Karpas-422 (cell line): ENCODE results near the gene METTL18. TPM values are rescaled to one million over a fixed set of nuclear protein-coding genes. Genes with fewer than 3 reads are reported as not detected.

Experiments
- DNase-seq: peaks from one replicate; pipeline ENCODE4 v3.0.0-alpha.2; 2015
- H2AFZ ChIP-seq: fragments of 200-600 bp; sonication (generic); 2 replicates; pipeline ENCODE4 v1.6.1; 2014; ENCODE audit warnings: antibody characterized with exemption, low read length, mixed read lengths
- H3K27ac ChIP-seq: fragments of 200-600 bp; sonication (generic); 2 replicates; pipeline ENCODE4 v1.5.1; 2014; ENCODE audit warnings: mild to moderate bottlenecking, low read length, moderate library complexity
- H3K27me3 ChIP-seq: fragments of 200-600 bp; sonication (generic); 2 replicates; pipeline ENCODE4 v1.6.1; 2014; ENCODE audit warnings: low read length, mixed read lengths
- H3K36me3 ChIP-seq: fragments of 200-600 bp; sonication (generic); 2 replicates; pipeline ENCODE4 v1.6.1; 2014; ENCODE audit warnings: low read length, mixed read lengths; ENCODE audit not compliant: insufficient read depth
- H3K4me1 ChIP-seq: fragments of 200-600 bp; sonication (generic); 2 replicates; pipeline ENCODE4 v1.6.1; 2014; ENCODE audit warnings: mild to moderate bottlenecking, low read length, mixed read lengths
- H3K4me2 ChIP-seq: fragments of 200-600 bp; sonication (generic); 2 replicates; pipeline ENCODE4 v1.6.1; 2014; ENCODE audit warnings: low read length, low read depth, mild to moderate bottlenecking; ENCODE audit not compliant: poor library complexity, severe bottlenecking
- H3K4me3 ChIP-seq: fragments of 200-600 bp; sonication (generic); 2 replicates; pipeline ENCODE4 v1.5.1; 2014; ENCODE audit warnings: mild to moderate bottlenecking, antibody characterized with exemption, low read length, mixed read lengths
- H3K79me2 ChIP-seq: fragments of 200-600 bp; sonication (generic); 2 replicates; pipeline ENCODE4 v1.6.1; 2014; ENCODE audit warnings: mild to moderate bottlenecking, low read length, mixed read lengths
- H3K9ac ChIP-seq: fragments of 200-600 bp; sonication (generic); 2 replicates; pipeline ENCODE4 v1.6.0; 2014; ENCODE audit warnings: low read length
- H3K9me2 ChIP-seq: fragments of 200-600 bp; sonication (generic), shearing (Covaris generic); replicated peaks from 2 replicates; pipeline ENCODE4 v1.6.0; 2014; ENCODE audit warnings: mild to moderate bottlenecking, low read length, moderate library complexity; ENCODE audit not compliant: insufficient read depth
- H3K9me3 ChIP-seq: fragments of 300-700, 200-600 bp; sonication (generic); 2 replicates; pipeline ENCODE4 v1.6.1; 2014; ENCODE audit warnings: low read length, mixed read lengths
- H4K20me1 ChIP-seq: fragments of 200-600 bp; sonication (generic); 2 replicates; pipeline ENCODE4 v1.6.1; 2014; ENCODE audit warnings: mild to moderate bottlenecking, antibody characterized with exemption, low read length, low read depth; ENCODE audit not compliant: insufficient read depth
- total RNA-seq: library from RNA; depleted of rRNA; stranded (reverse); fragments of >200 nt; shearing (Covaris generic); gene quantifications from 2 replicates; pipeline ENCODE4 v1.2.3, GENCODE V29; 2014; ENCODE audit warnings: low replicate concordance

METTL18 gene
- total RNA-seq, 1 experiment from 2014 or later: 10.4 TPM

DNA sequence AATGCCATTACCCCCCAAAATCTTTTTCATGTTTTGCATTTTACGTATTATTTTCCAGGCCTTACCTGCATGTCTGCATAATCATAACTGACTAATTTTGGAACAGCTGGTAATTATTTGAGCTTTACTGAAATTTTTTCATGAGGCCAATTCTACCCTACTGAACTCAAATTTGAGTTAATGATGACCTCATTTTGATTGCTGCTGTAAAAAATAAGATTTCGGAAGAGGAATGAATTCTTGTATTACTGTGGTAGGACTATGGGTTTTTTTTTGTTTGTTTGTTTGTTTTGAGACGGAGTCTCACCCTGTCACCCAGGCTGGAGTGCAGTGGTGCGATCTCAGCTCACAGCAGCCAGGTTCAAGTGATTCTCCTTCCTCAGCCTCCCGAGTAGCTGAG is 2.6 kb upstream of the METTL18 start:
- no peaks in the 10 kb centered on the region for H4K20me1 ChIP-seq
- no peak overlapping the region for H3K27ac ChIP-seq
- DNase-seq: no peak
- H3K4me1 ChIP-seq: peaks cover 38% of the 10 kb centered on the region
- peaks cover 84% of the 10 kb centered on the region for H3K79me2 ChIP-seq
- H3K36me3 ChIP-seq: peaks cover 20% of the 10 kb centered on the region
- H2AFZ ChIP-seq: no peak overlapping the region
- no peaks in the 10 kb centered on the region for H3K9me3 ChIP-seq
- no peaks in the 10 kb centered on the region for H3K27me3 ChIP-seq
- H3K9ac ChIP-seq: no peak overlapping the region
- no peak overlapping the region for H3K4me3 ChIP-seq
- H3K4me2 ChIP-seq: no peak overlapping the region
- no peaks in the 10 kb centered on the region for H3K9me2 ChIP-seq

DNA sequence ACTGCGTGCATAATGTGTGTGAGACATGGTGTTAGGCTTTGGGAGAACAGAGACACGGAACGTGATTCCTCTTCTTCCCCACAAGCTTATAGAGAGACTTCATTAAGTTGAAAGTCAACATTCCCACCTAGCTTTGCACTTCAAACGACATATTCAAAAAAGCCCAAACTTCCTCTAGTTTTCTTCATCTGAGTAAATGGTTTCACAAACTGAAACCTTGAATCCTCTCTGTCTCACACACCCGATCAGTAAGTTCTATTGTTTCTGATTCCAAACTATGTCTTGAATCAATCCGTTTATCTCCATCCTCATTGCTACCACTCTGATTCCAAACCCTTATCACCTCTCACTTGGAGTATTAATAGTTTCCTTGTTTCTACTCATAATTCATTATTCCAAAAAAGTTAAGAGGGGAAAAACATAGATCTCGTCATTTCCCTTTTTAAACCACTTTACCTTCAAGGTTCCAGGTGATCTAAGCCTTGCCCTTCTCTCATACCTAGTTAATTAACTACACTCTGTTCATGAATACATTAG is 1.6 kb upstream of the METTL18 start:
- Histone ChIP-seq H3K27me3 (no peaks in the 10 kb centered on the region), H3K4me1 (peaks cover 35% of the 10 kb centered on the region), H3K4me3 (peak overlapping the region; percentile 82), H2AFZ (no peak overlapping the region), H3K36me3 (peaks cover 21% of the 10 kb centered on the region), H3K9me3 (no peaks in the 10 kb centered on the region), H3K4me2 (peak overlapping the region; percentile 90), H3K9ac (peak overlapping the region; percentile 79), H4K20me1 (no peaks in the 10 kb centered on the region), H3K27ac (no peak overlapping the region), H3K9me2 (no peaks in the 10 kb centered on the region), H3K79me2 (peaks cover 78% of the 10 kb centered on the region)
- peak; percentile 46 for DNase-seq

DNA sequence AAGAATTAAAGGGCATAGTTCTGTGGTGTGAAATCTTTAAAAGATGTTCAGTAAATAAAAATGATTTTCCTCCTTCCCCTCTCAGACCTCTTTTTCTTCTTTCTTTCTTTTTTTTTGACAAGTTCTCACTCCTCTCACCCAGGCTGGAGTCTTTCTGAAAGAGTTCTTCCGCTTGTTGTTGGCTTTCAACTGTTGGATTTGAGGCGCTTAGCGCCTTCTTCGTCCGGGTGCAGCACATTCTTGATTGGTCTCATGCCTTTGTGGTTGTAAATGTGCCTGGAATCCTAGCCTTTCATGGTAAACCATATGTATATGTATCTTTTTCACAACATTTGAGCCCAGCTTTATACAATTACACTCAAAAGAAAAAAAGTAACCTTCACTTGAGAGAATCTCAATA is 980 bp upstream of the METTL18 start:
- H3K27ac ChIP-seq: peak overlapping the region; percentile 15; the same call in 1 of the 2 replicates
- H3K9me3 ChIP-seq: no peaks in the 10 kb centered on the region
- peaks cover 73% of the 10 kb centered on the region for H3K79me2 ChIP-seq
- peak; percentile 72 for DNase-seq
- H3K9me2 ChIP-seq: no peaks in the 10 kb centered on the region
- peak overlapping the region; percentile 82 for H3K4me3 ChIP-seq
- no peaks in the 10 kb centered on the region for H3K27me3 ChIP-seq
- H3K36me3 ChIP-seq: peaks cover 21% of the 10 kb centered on the region
- no peaks in the 10 kb centered on the region for H4K20me1 ChIP-seq
- peak overlapping the region; percentile 90 for H3K4me2 ChIP-seq
- H2AFZ ChIP-seq: no peak overlapping the region
- peaks cover 35% of the 10 kb centered on the region for H3K4me1 ChIP-seq
- H3K9ac ChIP-seq: peak overlapping the region; percentile 79

DNA sequence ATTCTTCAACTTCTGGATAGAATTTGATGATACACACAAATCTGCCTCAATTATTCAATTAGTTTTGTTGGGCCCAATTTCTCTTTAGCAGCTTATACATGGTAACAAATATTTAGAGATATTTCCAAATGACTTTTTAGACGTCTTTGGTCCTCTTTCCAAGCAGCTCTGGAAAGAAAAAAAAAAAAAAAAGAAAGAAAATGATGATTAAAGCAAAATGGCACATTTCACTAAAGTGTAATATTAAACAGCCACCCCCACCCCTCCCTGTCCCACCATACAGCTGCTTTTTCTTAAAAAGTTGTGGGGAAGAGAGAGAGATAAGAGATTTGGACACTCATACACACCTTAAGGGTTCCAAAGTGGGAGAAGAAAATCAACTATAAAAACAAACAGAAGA is 977 bp downstream of the METTL18 start:
- Histone ChIP-seq H3K4me3 (peak overlapping the region; percentile 82), H3K36me3 (peaks cover 17% of the 10 kb centered on the region), H3K9me2 (no peaks in the 10 kb centered on the region), H4K20me1 (no peaks in the 10 kb centered on the region), H3K9me3 (no peaks in the 10 kb centered on the region), H3K79me2 (peaks cover 54% of the 10 kb centered on the region), H3K27me3 (no peaks in the 10 kb centered on the region), H3K4me1 (peaks cover 30% of the 10 kb centered on the region), H3K27ac (no peak overlapping the region), H2AFZ (peak overlapping the region; percentile 83; the same call in 1 of the 2 replicates), H3K9ac (peak overlapping the region; percentile 79), H3K4me2 (peak overlapping the region; percentile 90)
- DNase-seq: no peak

DNA sequence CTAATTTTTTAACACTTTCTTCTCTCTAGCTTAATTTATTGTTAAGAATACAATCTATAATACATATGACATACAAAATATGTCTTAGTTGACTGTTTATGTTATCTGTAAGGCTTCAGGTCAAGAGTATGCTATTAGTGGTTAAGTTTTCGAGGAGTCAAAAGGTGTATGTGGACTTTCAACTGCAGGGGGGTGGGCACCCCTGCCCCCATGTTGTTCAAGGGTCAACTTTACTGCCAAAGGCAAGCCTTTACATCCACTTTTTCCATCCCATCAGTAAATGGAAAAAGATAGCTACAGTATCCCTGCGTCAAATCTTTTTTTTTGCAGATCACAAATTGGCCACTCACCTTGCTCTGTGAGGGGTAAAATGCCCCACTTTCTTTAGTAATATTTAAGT is 6.3 kb downstream of the METTL18 start:
- no peaks in the 10 kb centered on the region for H3K9me2 ChIP-seq
- H3K79me2 ChIP-seq: peaks cover 6% of the 10 kb centered on the region
- no peak for DNase-seq
- no peak overlapping the region for H3K9ac ChIP-seq
- no peak overlapping the region for H2AFZ ChIP-seq
- H3K9me3 ChIP-seq: no peaks in the 10 kb centered on the region
- no peak overlapping the region for H3K27ac ChIP-seq
- H4K20me1 ChIP-seq: no peaks in the 10 kb centered on the region
- no peaks in the 10 kb centered on the region for H3K27me3 ChIP-seq
- H3K4me3 ChIP-seq: no peak overlapping the region
- H3K4me2 ChIP-seq: no peak overlapping the region
- H3K36me3 ChIP-seq: peaks cover 12% of the 10 kb centered on the region
- peaks cover 10% of the 10 kb centered on the region for H3K4me1 ChIP-seq

DNA sequence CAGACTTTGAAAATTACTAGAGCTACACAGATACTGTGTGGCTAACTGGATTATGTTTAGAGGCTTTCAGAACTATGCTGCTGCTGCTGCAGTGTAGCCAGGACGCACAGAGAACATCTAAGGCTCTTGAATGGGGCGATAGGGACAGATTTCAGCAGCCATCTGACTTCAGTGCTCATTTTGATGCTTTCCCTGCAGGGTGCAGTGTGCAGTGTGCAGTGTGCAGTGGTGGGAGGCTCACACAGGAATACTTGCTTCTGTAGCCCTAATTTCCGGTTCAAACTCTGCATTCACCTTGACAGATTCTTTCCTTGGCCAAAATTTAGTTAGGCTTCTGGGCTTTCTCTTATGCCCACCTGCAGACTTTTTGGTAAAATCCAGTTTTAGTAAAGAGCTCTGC is 7.7 kb downstream of the METTL18 start:
- Histone ChIP-seq H3K9me2 (no peaks in the 10 kb centered on the region), H4K20me1 (no peaks in the 10 kb centered on the region), H3K9ac (no peak overlapping the region), H3K36me3 (no peaks in the 10 kb centered on the region; the same call in 1 of the 2 replicates), H3K4me1 (no peaks in the 10 kb centered on the region), H3K4me3 (no peak overlapping the region), H3K79me2 (no peaks in the 10 kb centered on the region), H3K4me2 (no peak overlapping the region), H2AFZ (no peak overlapping the region), H3K27ac (no peak overlapping the region), H3K9me3 (no peaks in the 10 kb centered on the region), H3K27me3 (no peaks in the 10 kb centered on the region)
- DNase-seq: no peak

DNA sequence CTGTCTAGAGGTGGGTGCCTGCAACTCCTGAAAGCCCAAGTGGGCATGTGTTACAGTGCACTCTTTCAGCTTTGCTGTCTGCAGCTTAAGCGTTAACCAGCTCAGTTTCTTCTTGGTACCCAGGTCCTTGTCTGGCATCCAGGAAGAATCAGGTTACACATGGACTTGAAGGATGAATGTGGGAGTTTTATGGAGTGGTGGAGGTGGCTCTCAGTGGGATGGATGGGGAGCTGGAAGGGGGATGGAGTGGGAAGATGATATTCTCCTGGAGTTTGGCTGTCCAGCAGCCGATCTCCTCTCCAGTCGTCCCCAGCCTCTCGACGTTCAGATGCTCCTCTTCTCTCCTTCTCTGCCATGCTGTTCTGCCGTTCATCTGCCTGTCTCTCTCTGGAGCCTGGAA is 9.4 kb downstream of the METTL18 start:
- Histone ChIP-seq H4K20me1 (no peaks in the 10 kb centered on the region), H3K79me2 (no peaks in the 10 kb centered on the region), H3K4me2 (no peak overlapping the region), H3K9ac (no peak overlapping the region), H3K9me3 (no peaks in the 10 kb centered on the region), H3K27me3 (no peaks in the 10 kb centered on the region), H3K27ac (no peak overlapping the region), H2AFZ (no peak overlapping the region), H3K4me1 (no peaks in the 10 kb centered on the region), H3K4me3 (no peak overlapping the region), H3K9me2 (no peaks in the 10 kb centered on the region), H3K36me3 (no peaks in the 10 kb centered on the region)
- no peak for DNase-seq

DNA sequence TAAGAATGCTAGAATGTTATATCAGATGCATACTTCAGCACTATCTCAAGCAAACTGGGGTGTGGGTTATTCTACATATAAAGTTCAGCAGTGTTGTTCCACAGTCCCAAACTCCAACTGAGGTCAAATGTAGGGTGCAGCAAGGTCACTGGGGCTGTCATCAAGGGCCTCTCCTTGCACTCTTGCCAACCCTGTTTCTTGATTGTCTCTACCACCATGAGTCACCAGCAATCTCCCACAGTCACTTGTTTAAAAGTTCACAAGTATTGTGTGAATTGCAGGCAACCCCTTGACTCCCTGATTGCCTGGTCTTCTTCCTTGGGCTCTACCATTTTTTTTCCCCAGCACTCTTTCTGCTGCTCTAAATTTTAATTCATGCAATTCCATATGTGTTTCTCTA is 10.6 kb downstream of the METTL18 start:
- Histone ChIP-seq H3K9ac (no peak overlapping the region), H3K4me3 (no peak overlapping the region), H3K36me3 (no peaks in the 10 kb centered on the region), H3K27ac (no peak overlapping the region), H4K20me1 (no peaks in the 10 kb centered on the region), H3K79me2 (no peaks in the 10 kb centered on the region), H3K9me3 (no peaks in the 10 kb centered on the region), H3K9me2 (no peaks in the 10 kb centered on the region), H2AFZ (no peak overlapping the region), H3K27me3 (no peaks in the 10 kb centered on the region), H3K4me2 (no peak overlapping the region), H3K4me1 (no peaks in the 10 kb centered on the region)
- DNase-seq: no peak
